DLD1 (cell line): ENCODE results near the gene LRRC36.
"Not testable (repeated sequence)": the region's sequence is repeated elsewhere in the genome, so short reads cannot be mapped to it uniquely, and the experiment has no call there.

ENCODE experiments used
- in situ Hi-C: cut with HindIII; loops from 2 replicates; pipeline ENCODE4 v1.10.0; 2017; ENCODE audit warnings: low sequenced_read_pairs

LRRC36 gene

DNA sequence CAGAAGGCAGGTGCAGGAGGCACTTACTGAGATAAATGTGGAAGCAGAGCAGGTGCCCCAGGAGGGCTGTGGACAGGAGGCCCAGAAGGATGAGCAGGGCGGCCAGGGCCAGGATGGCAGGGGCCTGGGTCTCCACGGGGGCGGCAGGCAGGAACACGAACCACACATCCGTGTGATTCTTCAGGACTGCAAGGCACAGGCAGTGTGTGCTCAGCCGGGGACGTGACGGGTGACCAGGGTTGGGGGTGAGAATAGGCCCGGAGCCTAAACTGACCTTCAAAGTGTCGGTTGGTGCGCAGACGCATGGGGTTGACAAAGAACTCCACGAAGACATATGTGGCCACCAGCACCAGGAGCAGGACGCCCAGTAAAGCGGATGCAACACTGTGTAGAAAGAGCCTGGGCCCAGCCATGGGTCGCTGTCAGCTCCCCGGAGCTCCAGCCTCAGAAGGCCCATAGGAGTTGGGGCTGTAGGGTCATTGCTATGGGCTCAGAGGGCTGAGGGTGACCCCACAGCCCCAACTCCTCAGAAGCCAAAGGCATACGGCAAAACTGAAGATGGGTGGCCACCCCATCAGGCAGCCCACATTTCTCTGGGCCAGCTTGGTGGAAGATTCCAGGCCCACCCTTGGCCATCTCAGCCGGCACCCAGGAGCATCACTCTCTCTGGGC, 72.1 kb downstream of the LRRC36 start:
- in situ Hi-C loops = no loop called here

DNA sequence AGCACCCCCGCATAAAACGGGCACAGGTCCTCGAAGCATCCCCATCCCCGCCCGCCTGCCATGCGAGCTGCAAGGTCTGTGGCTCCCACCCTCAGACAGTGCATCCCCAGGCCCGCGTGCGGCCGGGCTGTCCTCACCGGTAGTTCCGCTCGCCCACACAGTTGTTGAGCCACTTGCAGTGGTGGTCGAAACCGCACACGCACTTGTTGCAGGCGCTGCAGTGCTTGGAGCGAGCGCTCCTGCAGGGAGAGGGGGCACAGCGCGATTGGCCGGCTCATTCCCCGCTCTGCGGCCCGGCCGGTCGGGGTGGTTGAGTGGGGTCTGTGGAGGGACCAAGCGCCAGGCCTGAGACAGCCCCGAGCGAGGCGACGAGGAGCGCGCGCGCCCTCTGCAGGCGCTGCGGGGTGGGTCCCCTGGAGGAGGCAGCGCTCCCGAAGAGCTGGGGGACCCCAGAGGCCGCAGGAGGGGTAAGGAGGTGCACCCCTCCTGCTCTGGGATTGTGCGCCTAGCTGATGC, 72.7 kb downstream of the LRRC36 start:
- in situ Hi-C loops = no loop called here

DNA sequence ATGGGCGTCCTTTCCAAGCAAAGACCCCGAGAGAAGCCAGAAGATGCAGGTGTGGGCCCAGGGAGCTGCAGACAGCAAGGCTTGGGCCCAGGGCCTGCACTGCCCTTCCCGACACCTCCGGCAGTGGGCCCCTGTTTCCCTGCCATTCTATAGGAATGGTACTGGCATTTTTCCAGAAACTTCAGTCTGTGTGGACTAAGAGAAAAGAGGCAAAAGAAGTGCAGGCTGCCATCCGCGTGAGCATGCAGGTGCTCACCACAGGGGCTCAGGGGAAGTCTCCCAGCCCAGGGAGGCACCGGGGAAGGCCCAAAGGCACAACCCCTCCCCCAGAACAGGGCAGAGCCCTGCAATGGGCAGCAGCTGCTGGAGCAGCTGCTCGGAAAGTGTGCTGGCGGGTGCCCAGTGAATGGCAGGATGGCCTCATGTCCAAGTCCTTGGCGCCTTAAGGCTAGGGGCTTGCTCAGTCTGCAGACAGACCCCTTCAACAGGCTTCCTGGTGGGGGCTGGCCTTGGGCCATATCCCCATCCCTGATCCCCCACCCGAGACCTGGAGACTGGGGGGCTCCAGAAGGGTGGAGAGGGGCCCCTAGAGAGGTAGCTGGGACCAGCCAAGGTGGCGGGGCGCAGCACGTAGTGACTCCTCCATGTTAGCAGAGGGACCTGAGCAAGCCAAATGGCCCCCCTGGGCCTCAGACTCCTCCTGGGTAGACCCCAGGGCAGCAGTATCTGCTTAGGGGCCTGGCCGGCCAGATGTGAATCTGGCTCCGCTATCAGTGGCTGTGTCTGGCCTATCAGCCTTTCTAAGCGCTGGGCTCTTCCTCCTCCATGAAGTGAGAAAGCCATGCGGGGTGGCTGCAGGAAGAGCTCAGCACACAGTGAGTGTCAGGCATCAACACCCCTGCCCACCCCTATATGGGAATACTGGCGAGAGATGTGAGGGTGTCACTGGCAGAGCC, 73.4 kb downstream of the LRRC36 start:
- in situ Hi-C loops = no loop called here

- in situ Hi-C loops = no loop called here
Measured at GRCh38 chr16:67400901-67401300, 74.3 kb downstream of the LRRC36 start.

GRCh38 chr16:67403976-67404555, 77.5 kb downstream of the LRRC36 start:
- in situ Hi-C loops = no loop called here

- in situ Hi-C loops = no loop called here
Measured at GRCh38 chr16:67404740-67405226, 78.2 kb downstream of the LRRC36 start.

DNA sequence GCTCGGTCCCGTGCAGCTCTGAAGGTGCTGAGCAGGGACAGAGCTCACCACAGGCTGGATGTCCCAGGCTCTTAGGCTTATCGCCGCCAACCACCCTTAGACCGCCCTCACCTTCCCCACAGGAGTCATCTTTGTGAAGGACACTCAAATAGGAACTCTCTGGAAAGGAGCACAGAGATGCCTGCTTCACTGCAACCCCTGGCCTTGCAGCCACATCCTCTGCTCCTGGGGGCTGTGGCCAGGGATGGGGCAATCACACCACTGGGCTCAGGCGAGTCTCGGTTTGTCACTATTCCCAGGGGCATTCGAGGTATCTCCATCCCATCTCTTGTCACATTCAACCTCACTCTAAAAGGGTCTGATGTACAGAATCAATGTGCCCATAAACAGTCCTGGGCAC, 78.7 kb downstream of the LRRC36 start:
- in situ Hi-C loops = no loop called here

- in situ Hi-C loops = no loop called here
Measured at GRCh38 chr16:67406111-67406971, 79.7 kb downstream of the LRRC36 start.

GRCh38 chr16:67407176-67407787, 80.7 kb downstream of the LRRC36 start:
- in situ Hi-C loops = no loop called here

GRCh38 chr16:67407788-67408452, 81.3 kb downstream of the LRRC36 start:
- in situ Hi-C loops = no loop called here

GRCh38 chr16:67409631-67410030, 83.0 kb downstream of the LRRC36 start:
- in situ Hi-C loops = no loop called here

DNA sequence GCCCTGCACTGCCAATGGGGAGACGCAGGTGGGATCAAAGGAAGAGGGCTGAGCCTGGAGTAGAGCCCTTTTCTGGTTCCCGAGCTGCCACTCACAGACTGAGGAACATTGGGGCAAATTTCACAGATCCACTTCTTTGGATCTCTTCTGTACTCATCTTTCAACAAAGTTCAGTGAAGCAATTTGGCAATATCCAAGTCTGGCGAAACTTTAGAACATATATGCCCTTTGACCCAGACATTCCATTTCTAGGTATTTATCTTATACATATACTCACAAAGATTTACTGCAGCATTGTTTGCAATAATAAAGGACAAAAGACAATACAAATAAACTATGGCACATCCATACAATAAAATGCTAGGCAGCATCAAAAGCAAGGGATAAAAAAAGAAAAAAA, 84.7 kb downstream of the LRRC36 start:
- in situ Hi-C loops = no loop called here

- in situ Hi-C loops = no loop called here
Measured at GRCh38 chr16:67412294-67412693, 85.7 kb downstream of the LRRC36 start.

- in situ Hi-C loops = no loop called here
Measured at GRCh38 chr16:67413978-67414911, 87.6 kb downstream of the LRRC36 start.

GRCh38 chr16:67415421-67415820, 88.8 kb downstream of the LRRC36 start:
- in situ Hi-C loops = not testable (repeated sequence)

GRCh38 chr16:67415872-67416793, 89.5 kb downstream of the LRRC36 start, which contains the start of gene ZDHHC1:
TSS of gene ZDHHC1 (minus strand) at chr16:67416477. CDS start at chr16:67407775, 8,702 bp downstream.
- in situ Hi-C loops = no loop called here
